Aorta (tissue), 5 donors: ENCODE data around the gene TBL1XR1. TPM values are rescaled to one million over a fixed set of nuclear protein-coding genes. Genes with fewer than 3 reads are reported as not detected.

Experiments used
- ATAC-seq: fragments of 200-7000 bp; cut with Tn5 transposase; one replicate; pipeline ENCODE4 v1.9.1; 2022; ENCODE audit warnings: moderate library complexity; ENCODE audit not compliant: low FRiP score
- DNase-seq, 2 donors: peaks; one replicate each; pipeline ENCODE4 v3.0.0-alpha.2; 2020
- H3K27ac ChIP-seq, 2 donors: one replicate each; pipeline ENCODE4 v1.5.1; 2013; ENCODE audit warnings: low read length in 2 of 2, mild to moderate bottlenecking in 2 of 2, moderate library complexity in 2 of 2, control low read depth in 1 of 2, inconsistent platforms in 1 of 2, low read depth in 1 of 2
- H3K27me3 ChIP-seq, 2 donors: one replicate each; pipeline ENCODE4 v1.6.1; 2013; ENCODE audit warnings: control low read depth in 1 of 2, low read length in 1 of 2, mild to moderate bottlenecking in 1 of 2, moderate library complexity in 1 of 2; ENCODE audit not compliant: insufficient read depth in 2 of 2, control insufficient read depth in 1 of 2
- H3K36me3 ChIP-seq, 2 donors: one replicate each; pipeline ENCODE4 v1.6.1; 2013; ENCODE audit warnings: control low read depth in 1 of 2, low read length in 1 of 2, mild to moderate bottlenecking in 1 of 2; ENCODE audit not compliant: insufficient read depth in 2 of 2, control insufficient read depth in 1 of 2
- H3K4me1 ChIP-seq, 2 donors: one replicate each; pipeline ENCODE4 v1.6.1; 2013; ENCODE audit warnings: low read length in 2 of 2, control low read depth in 1 of 2, mild to moderate bottlenecking in 1 of 2, moderate library complexity in 1 of 2; ENCODE audit not compliant: insufficient read depth in 2 of 2, control insufficient read depth in 1 of 2
- H3K4me3 ChIP-seq, 2 donors: one replicate each; pipeline ENCODE4 v1.5.1; 2013; ENCODE audit warnings: low read length in 2 of 2, control low read depth in 1 of 2, mild to moderate bottlenecking in 1 of 2
- H3K9me3 ChIP-seq: one replicate; pipeline ENCODE4 v1.6.1; 2013; ENCODE audit warnings: mild to moderate bottlenecking, low read length; ENCODE audit not compliant: control insufficient read depth
- WGBS, 2 donors: extraction: QIAGEN DNeasy Blood & Tissue Kit; methylation state at CpG; one replicate each; pipeline ENCODE4 v1.1.7; 2013; 5-methylcytosine and 5-hydroxymethylcytosine counted together
- intact Hi-C, 2 donors: fragments of 100-400 bp; cut with DNase I; formaldehyde crosslinking; loops; one replicate each; pipeline versions ENCODE4 v1.14.2 to v1.15.0; 2022
- polyA plus RNA-seq, 2 donors: library from polyadenylated mRNA; stranded (reverse); fragments of 200-250 nt; gene quantifications; one replicate each; pipeline ENCODE4 v1.2.3, GENCODE V29; 2013
- total RNA-seq, 2 donors: library from RNA; stranded (reverse); fragmentation: NEBNext Ultra II Directional; extraction: Animal tissue kit (Norgen Biotek cat#: 25700); gene quantifications; one replicate each; pipeline ENCODE4 v1.2.1, GENCODE V29; 2021
- donor health status: healthy with polysubstance abuse.
- donor health status: Bipolar disorder and iron deficiency.
- donor health status: DM: no; HTN: no; CAD: no.
- donor health status: DM: no; HTN: no; CAD: no.
- donor health status: DM: yes; HTN: yes; CAD: no.

TBL1XR1 gene
- total and polyA plus RNA-seq, 4 donors, result 19.0 to 200 (median 81.4) TPM

GRCh38 chr3:177136741-177137140 lies 60.5 kb downstream of the TBL1XR1 start:
- no peak overlapping the region for H3K4me3 ChIP-seq
- ATAC-seq (no peak), DNase-seq (no peak)
- H3K4me1 ChIP-seq, result peaks cover 4 to 8% of the 10 kb centered on the region in 2 donors
- H3K27ac ChIP-seq, result no peak overlapping the region
- WGBS, 2 donors, result 64 to 77% methylated on average over 6 of the region's 6 CpGs
- no peaks in the 10 kb centered on the region for H3K9me3 ChIP-seq
- intact Hi-C loops, result no loop called here
- H3K27me3 ChIP-seq, result no peaks in the 10 kb centered on the region
- no peaks in the 10 kb centered on the region for H3K36me3 ChIP-seq

GRCh38 chr3:177135841-177136492 lies 61.3 kb downstream of the TBL1XR1 start:
- no peak overlapping the region for H3K4me3 ChIP-seq
- ATAC-seq (no peak), DNase-seq (no peak)
- no peaks in the 10 kb centered on the region for H3K27me3 ChIP-seq
- peaks cover 4 to 9% of the 10 kb centered on the region in 2 donors for H3K4me1 ChIP-seq
- no peaks in the 10 kb centered on the region for H3K9me3 ChIP-seq
- intact Hi-C loops, result no loop called here
- no peak overlapping the region for H3K27ac ChIP-seq
- H3K36me3 ChIP-seq, result no peaks in the 10 kb centered on the region
- WGBS, 2 donors, result 87 to 91% methylated on average over 10 of the region's 10 CpGs

GRCh38 chr3:177134816-177135210 lies 62.5 kb downstream of the TBL1XR1 start:
- 86 to 91% methylated on average over 8 of the region's 8 CpGs for WGBS, 2 donors
- Histone ChIP-seq H3K4me3 (no peak overlapping the region), H3K9me3 (no peaks in the 10 kb centered on the region), H3K27ac (no peak overlapping the region), H3K4me1 (peaks cover 4 to 9% of the 10 kb centered on the region in 2 donors), H3K36me3 (no peaks in the 10 kb centered on the region), H3K27me3 (no peaks in the 10 kb centered on the region)
- ATAC-seq (no peak), DNase-seq (no peak)
- intact Hi-C loops, result no loop called here

GRCh38 chr3:177133860-177134815 lies 63.1 kb downstream of the TBL1XR1 start:
- Histone ChIP-seq H3K9me3 (no peaks in the 10 kb centered on the region), H3K27ac (no peak overlapping the region), H3K27me3 (no peaks in the 10 kb centered on the region), H3K4me3 (no peak overlapping the region), H3K36me3 (no peaks in the 10 kb centered on the region), H3K4me1 (peaks cover 4 to 9% of the 10 kb centered on the region in 2 donors)
- DNase-seq (no peak), ATAC-seq (peak; percentile 74)
- WGBS, 2 donors, result 53 to 61% methylated on average over 8 of the region's 8 CpGs
- intact Hi-C loops, result no loop called here

- ATAC-seq (no peak), DNase-seq (no peak)
- Histone ChIP-seq H3K27me3 (no peaks in the 10 kb centered on the region), H3K9me3 (no peaks in the 10 kb centered on the region), H3K4me1 (peaks cover 4 to 6% of the 10 kb centered on the region in 2 donors), H3K27ac (no peak overlapping the region), H3K36me3 (no peaks in the 10 kb centered on the region), H3K4me3 (no peak overlapping the region)
- intact Hi-C loops, result no loop called here
- 61 to 63% methylated on average over 6 of the region's 6 CpGs for WGBS, 2 donors
Observed at GRCh38 chr3:177131927-177132636, 65.2 kb downstream of the TBL1XR1 start.

- ATAC-seq, result no peak
- H3K27me3 ChIP-seq, result no peaks in the 10 kb centered on the region
- intact Hi-C loops, result loop anchor here in 1 of 2 donors (10.0 kb wide), 1 partner anchor 68 kb away; the partner anchor contains the start of gene TBL1XR1
- H3K36me3 ChIP-seq, result no peaks in the 10 kb centered on the region
- no peak overlapping the region for H3K27ac ChIP-seq
- H3K9me3 ChIP-seq, result no peaks in the 10 kb centered on the region
- peaks cover 2 to 6% of the 10 kb centered on the region in 2 donors for H3K4me1 ChIP-seq
- no peak for DNase-seq
- 85 to 95% methylated on average over 2 of the region's 2 CpGs for WGBS, 2 donors
- H3K4me3 ChIP-seq, result no peak overlapping the region
Observed at GRCh38 chr3:177127008-177127407, 70.3 kb downstream of the TBL1XR1 start.

GRCh38 chr3:177126015-177126773 lies 71.1 kb downstream of the TBL1XR1 start:
- Histone ChIP-seq H3K27me3 (no peaks in the 10 kb centered on the region), H3K27ac (no peak overlapping the region), H3K36me3 (no peaks in the 10 kb centered on the region), H3K4me3 (no peak overlapping the region), H3K4me1 (peaks cover 1 to 6% of the 10 kb centered on the region in 2 donors), H3K9me3 (no peaks in the 10 kb centered on the region)
- 24 to 30% methylated on average over 3 of the region's 3 CpGs for WGBS, 2 donors
- no peak for ATAC-seq
- intact Hi-C loops, result loop anchor here in 1 of 2 donors (10.0 kb wide), 1 partner anchor 69 kb away; the partner anchor contains the start of gene TBL1XR1
- DNase-seq, result no peak

- intact Hi-C loops, result loop anchor here in 1 of 2 donors (10.0 kb wide), 1 partner anchor 70 kb away; the partner anchor contains the start of gene TBL1XR1
- H3K4me1 ChIP-seq, result peaks cover 0 to 12% of the 10 kb centered on the region in 2 donors
- ATAC-seq, result no peak
Observed at GRCh38 chr3:177124882-177125281, 72.4 kb downstream of the TBL1XR1 start.

More at GRCh38 chr3:177124882-177125281, 72.4 kb downstream of the TBL1XR1 start:
- Histone ChIP-seq H3K9me3 (no peaks in the 10 kb centered on the region), H3K27ac (no peak overlapping the region), H3K4me3 (no peak overlapping the region), H3K27me3 (no peaks in the 10 kb centered on the region), H3K36me3 (no peaks in the 10 kb centered on the region)
- 63 to 68% methylated on average over 1 of the region's 1 CpG for WGBS, 2 donors
- DNase-seq, result no peak
